Transverse colon (tissue), 4 donors: ENCODE data around the gene MYO5B. TPM values are rescaled to one million over a fixed set of nuclear protein-coding genes. Genes with fewer than 3 reads are reported as not detected.
"Not testable (repeated sequence)": the region's sequence is repeated elsewhere in the genome, so short reads cannot be mapped to it uniquely, and the experiment has no call there.

Experiments
- DNase-seq: peaks from one replicate; pipeline ENCODE4 v3.0.0-alpha.2; 2019
- H3K27ac ChIP-seq, 4 donors: fragments of 200-600 bp; sonication (generic); 2 replicates each; pipeline ENCODE4 v1.5.1; 2016 to 2018; ENCODE audit warnings: inconsistent platforms in 4 of 4
- H3K27me3 ChIP-seq: fragments of 200-600 bp; sonication (generic); 2 replicates; pipeline ENCODE4 v1.5.1; 2017; ENCODE audit warnings: inconsistent platforms
- H3K36me3 ChIP-seq, 4 donors: fragments of 200-600 bp; sonication (generic); 2 replicates each; pipeline ENCODE4 v1.5.1; 2017 to 2019; ENCODE audit warnings: inconsistent platforms in 4 of 4
- H3K4me1 ChIP-seq, 4 donors: fragments of 200-600 bp; sonication (generic); 2 replicates each; pipeline ENCODE4 v1.5.1; 2017 to 2020; ENCODE audit warnings: inconsistent platforms in 4 of 4
- H3K4me3 ChIP-seq, 4 donors: fragments of 200-600 bp; sonication (generic); 1 replicate in 1 of 4; 2 replicates in 3 of 4; pipeline versions ENCODE4 v1.5.1 to v1.6.1; 2017 to 2019; ENCODE audit warnings: inconsistent platforms in 4 of 4
- H3K9me3 ChIP-seq, 2 donors: fragments of 200-600 bp; sonication (generic); 2 replicates each; pipeline ENCODE4 v1.5.1; 2017 to 2019; ENCODE audit warnings: inconsistent platforms in 2 of 2
- CTCF ChIP-seq, 5 experiments: fragments of 200-600 bp in 3 of 5; fragments of 450-650 bp in 2 of 5; sonication (generic) in 3 of 5; IDR thresholded peaks; 1 replicate in 2 of 5; 2 replicates in 3 of 5; pipeline ENCODE4 v1.5.1; 2016 to 2017; ENCODE audit warnings: antibody characterized with exemption in 5 of 5, inconsistent platforms in 3 of 5, mild to moderate bottlenecking in 2 of 5, moderate library complexity in 1 of 5
- EP300 ChIP-seq: sonication (generic); formaldehyde crosslinking; IDR thresholded peaks from one replicate; pipeline ENCODE4 v1.6.1; 2017; ENCODE audit warnings: antibody characterized with exemption, low read depth
- POLR2A ChIP-seq: fragments of 450-650 bp; IDR thresholded peaks from one replicate; pipeline ENCODE4 v1.6.1; 2016; ENCODE audit warnings: antibody characterized with exemption, mild to moderate bottlenecking, moderate library complexity
- POLR2AphosphoS5 ChIP-seq, 3 donors: sonication (generic); formaldehyde crosslinking; IDR thresholded peaks; one replicate each; pipeline ENCODE4 v1.6.1; 2016; ENCODE audit warnings: antibody characterized with exemption in 3 of 3
- WGBS, 2 donors: methylation state at CpG; one replicate each; pipeline ENCODE4 v1.1.5; 2018; ENCODE audit warnings: low coverage in 1 of 2; 5-methylcytosine and 5-hydroxymethylcytosine counted together
- in situ Hi-C, 4 donors: fragments of 200-750 bp; cut with MboI; loops; one replicate each; pipeline versions ENCODE4 v1.15.0 to v1.15.1; 2017; ENCODE audit warnings: low sequenced_read_pairs in 3 of 4, low pct_ligation_motif_present in 1 of 4, low pct_unique_long_range_greater_than_20kb in 1 of 4
- intact Hi-C: fragments of 100-400 bp; cut with DNase I; formaldehyde crosslinking; loops from one replicate; pipeline ENCODE4 v1.15.1; 2023; ENCODE audit warnings: low total_unique reads
- total RNA-seq, 4 donors: library from RNA; depleted of rRNA; stranded (reverse); fragments of >200 nt; gene quantifications; one replicate each; pipeline ENCODE4 v1.1.0, GENCODE V29; 2016

The MYO5B gene
- total RNA-seq, 4 donors from 2014 or later: 96.7 to 144 (median 114) TPM

- Histone ChIP-seq H3K9me3 (no peaks in the 10 kb centered on the region), H3K36me3 (no peaks in the 10 kb centered on the region), H3K4me1 (no peaks in the 10 kb centered on the region), H3K4me3 (no peak overlapping the region), H3K27me3 (no peaks in the 10 kb centered on the region), H3K27ac (no peak overlapping the region)
- WGBS, 2 donors: 74% methylated on average over 4 of the region's 4 CpGs; no CpG with 5 or more reads in 1 of the 2 donors
- in situ Hi-C loops: no loop called here
- intact Hi-C loops: no loop called here
- no peak for TF ChIP-seq POLR2A
- no peak for TF ChIP-seq POLR2AphosphoS5 (IDR thresholded peaks at IDR 0.05)
- no peak for TF ChIP-seq EP300
- DNase-seq: no peak
These were observed 36.7 kb upstream of the MYO5B start for GRCh38 chr18:50231621-50232020.

DNA sequence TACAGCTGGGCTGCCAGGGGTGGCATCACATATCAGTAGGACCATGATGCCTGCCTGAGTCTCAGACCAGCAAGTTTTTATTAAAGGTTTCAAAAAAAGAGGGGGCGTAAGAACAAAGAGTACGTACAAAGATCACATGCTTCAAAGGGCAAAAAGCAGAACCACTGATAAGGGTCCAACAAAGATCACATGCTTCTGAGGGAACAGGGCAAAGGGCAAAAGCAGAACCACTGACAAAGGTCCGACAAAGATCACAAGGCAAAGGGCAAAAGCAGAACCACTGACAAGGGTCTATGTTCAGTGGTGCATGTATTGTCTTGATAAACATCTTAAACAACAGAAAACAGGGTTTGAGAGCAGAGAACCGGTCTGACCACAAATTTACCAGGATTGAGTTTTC lies 25.3 kb upstream of the MYO5B start:
- in situ Hi-C loops: loop anchor here in 2 of 4 donors (25.0 kb wide), 2 partner anchors 142 to 208 kb away; no protein-coding TSS in a partner anchor
- H3K4me3 ChIP-seq, H3K27me3 ChIP-seq, H3K4me1 ChIP-seq, intact Hi-C loops, H3K27ac ChIP-seq, DNase-seq, H3K36me3 ChIP-seq: not testable (repeated sequence)
- WGBS, 2 donors: 70 to 85% methylated on average over 4 of the region's 4 CpGs
- peaks cover 0 to 10% of the 10 kb centered on the region in 2 donors for H3K9me3 ChIP-seq

DNA sequence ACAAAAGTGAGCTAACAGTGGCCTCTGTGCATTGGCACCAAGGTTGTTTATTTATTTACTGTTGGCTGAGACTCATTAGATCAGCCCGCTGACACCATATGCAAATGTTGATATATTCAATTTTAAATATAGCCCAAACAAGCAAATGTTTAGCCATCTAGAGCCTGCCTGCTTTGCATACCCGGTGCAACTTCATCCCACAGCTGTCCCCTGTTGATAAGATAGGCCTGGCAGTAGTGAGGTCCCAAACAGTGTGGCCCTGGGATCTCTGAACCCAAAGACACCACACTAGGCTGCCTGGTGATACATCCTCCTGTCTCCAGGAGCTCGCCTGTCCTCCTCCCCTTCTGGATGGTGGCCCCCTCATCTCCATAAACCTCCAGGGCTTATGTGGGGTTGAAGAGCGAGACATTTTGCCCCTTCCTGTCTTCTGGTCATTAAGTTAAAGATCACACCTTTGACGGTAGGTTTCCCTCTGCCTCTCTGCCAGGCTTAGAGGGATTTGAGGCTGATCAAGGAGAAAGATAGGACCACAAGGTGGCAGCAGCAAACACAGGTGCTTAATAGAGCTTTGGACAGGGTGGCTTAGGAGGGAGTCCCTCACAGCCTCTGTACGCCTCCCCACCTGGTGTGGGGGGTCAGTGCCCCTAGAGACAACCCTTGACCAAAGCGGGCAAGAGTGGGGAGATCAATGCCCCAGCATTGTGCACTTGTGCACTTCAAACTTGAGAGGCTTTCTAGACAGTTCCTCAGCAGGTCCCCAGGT lies 23.7 kb upstream of the MYO5B start:
- H3K27me3 ChIP-seq: peaks cover 6% of the 10 kb centered on the region
- WGBS, 2 donors: 41 to 75% methylated on average over 1 to 7 of the region's 7 CpGs
- no peak overlapping the region for H3K27ac ChIP-seq
- H3K4me3 ChIP-seq: no peak overlapping the region
- intact Hi-C loops (loop anchor here (1.0 kb wide), 1 partner anchor 33 kb away; no protein-coding TSS in a partner anchor), in situ Hi-C loops (loop anchor here (5.0 to 25.0 kb wide), 4 partner anchors 136 to 206 kb away; no protein-coding TSS in a partner anchor)
- DNase-seq: peak; percentile 56
- peaks cover 0 to 10% of the 10 kb centered on the region in 2 donors for H3K9me3 ChIP-seq
- no peaks in the 10 kb centered on the region for H3K4me1 ChIP-seq
- TF ChIP-seq EP300 (no peak), CTCF (IDR thresholded peaks at IDR 0.05) (peak; percentile 29 to 50 (median 43))
- H3K36me3 ChIP-seq: no peaks in the 10 kb centered on the region

GRCh38 chr18:50209311-50209710 lies 14.4 kb upstream of the MYO5B start:
- no peak for DNase-seq
- no peak overlapping the region for H3K4me3 ChIP-seq
- H3K27ac ChIP-seq: no peak overlapping the region
- in situ Hi-C loops (loop anchor here in 3 of 4 donors (10.0 to 25.0 kb wide), 3 partner anchors 153 to 197 kb away; no protein-coding TSS in a partner anchor), intact Hi-C loops (no loop called here)
- WGBS, 2 donors: 79 to 81% methylated on average over 3 to 4 of the region's 4 CpGs
- no peaks in the 10 kb centered on the region for H3K9me3 ChIP-seq
- H3K27me3 ChIP-seq: peaks cover 7% of the 10 kb centered on the region
- TF ChIP-seq POLR2AphosphoS5 (IDR thresholded peaks at IDR 0.05) (no peak), EP300 (no peak), POLR2A (no peak), CTCF (IDR thresholded peaks at IDR 0.05) (no peak)
- no peaks in the 10 kb centered on the region for H3K4me1 ChIP-seq
- H3K36me3 ChIP-seq: no peaks in the 10 kb centered on the region

GRCh38 chr18:50207722-50208121 lies 12.8 kb upstream of the MYO5B start:
- Histone ChIP-seq H3K27me3 (peaks cover 13% of the 10 kb centered on the region), H3K36me3 (no peaks in the 10 kb centered on the region), H3K27ac (no peak overlapping the region), H3K4me1 (peaks cover 0 to 5% (median 0%) of the 10 kb centered on the region in 4 donors), H3K4me3 (no peak overlapping the region), H3K9me3 (no peaks in the 10 kb centered on the region)
- TF ChIP-seq EP300 (no peak), CTCF (IDR thresholded peaks at IDR 0.05) (no peak), POLR2A (no peak), POLR2AphosphoS5 (IDR thresholded peaks at IDR 0.05) (no peak)
- no peak for DNase-seq
- in situ Hi-C loops (loop anchor here in 3 of 4 donors (10.0 to 25.0 kb wide), 3 partner anchors 155 to 195 kb away; no protein-coding TSS in a partner anchor), intact Hi-C loops (no loop called here)
- 22 to 36% methylated on average over 1 of the region's 1 CpG for WGBS, 2 donors
